ENCODE data around the gene PDE3A.
"Not testable (repeated sequence)": the region's sequence is repeated elsewhere in the genome, so short reads cannot be mapped to it uniquely, and the experiment has no call there.

The PDE3A gene

GRCh38 chr12:20615020-20615419 lies 246.7 kb downstream of the PDE3A start:
- H3K4me1 Mint-ChIP-seq, H3K4me3 Mint-ChIP-seq, H3K9me3 Mint-ChIP-seq, DNase-seq, H3K36me3 Mint-ChIP-seq, CTCF ChIA-PET, H3K27ac Mint-ChIP-seq, H3K27me3 Mint-ChIP-seq: not testable (repeated sequence)

DNA sequence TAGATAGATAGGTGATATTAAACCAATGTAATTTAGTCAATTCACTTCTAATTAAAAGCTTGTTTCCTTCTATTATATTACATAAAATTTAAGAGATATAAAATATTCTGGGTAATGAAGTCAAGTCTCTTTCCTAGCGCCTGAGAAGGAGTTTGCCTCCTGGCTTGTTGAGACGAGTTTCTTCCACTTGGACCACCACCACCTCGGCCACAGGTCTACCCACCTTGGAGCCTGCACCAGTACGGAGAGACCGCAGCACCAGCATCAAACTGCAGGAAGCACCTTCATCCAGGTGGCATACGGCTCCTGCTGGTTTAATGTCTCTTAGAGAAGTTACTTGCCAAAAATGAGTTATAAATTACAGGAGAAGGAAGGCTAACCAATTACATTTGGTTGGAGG lies 247.8 kb downstream of the PDE3A start:
- no peak for DNase-seq
- no peaks in the 10 kb centered on the region for H3K4me1 Mint-ChIP-seq
- no peak overlapping the region for H3K4me3 Mint-ChIP-seq
- H3K27ac Mint-ChIP-seq: no peak overlapping the region
- no peaks in the 10 kb centered on the region for H3K9me3 Mint-ChIP-seq
- H3K36me3 Mint-ChIP-seq: no peaks in the 10 kb centered on the region
- CTCF ChIA-PET: no interaction called here
- no peaks in the 10 kb centered on the region for H3K27me3 Mint-ChIP-seq

- CTCF ChIA-PET: no interaction called here
- no peak for DNase-seq
- no peaks in the 10 kb centered on the region for H3K4me1 Mint-ChIP-seq
- no peaks in the 10 kb centered on the region for H3K9me3 Mint-ChIP-seq
- no peak overlapping the region for H3K27ac Mint-ChIP-seq
- no peaks in the 10 kb centered on the region for H3K36me3 Mint-ChIP-seq
- H3K27me3 Mint-ChIP-seq: no peaks in the 10 kb centered on the region
- no peak overlapping the region for H3K4me3 Mint-ChIP-seq
These were observed 251.9 kb downstream of the PDE3A start for GRCh38 chr12:20620261-20620660.

GRCh38 chr12:20624718-20625117 lies 256.4 kb downstream of the PDE3A start:
- DNase-seq: no peak
- Mint-ChIP-seq H3K36me3 (no peaks in the 10 kb centered on the region), H3K4me3 (no peak overlapping the region), H3K27me3 (no peaks in the 10 kb centered on the region), H3K27ac (no peak overlapping the region), H3K4me1 (no peaks in the 10 kb centered on the region), H3K9me3 (no peaks in the 10 kb centered on the region)
- CTCF ChIA-PET: no interaction called here

GRCh38 chr12:20625531-20625930 lies 257.2 kb downstream of the PDE3A start:
- DNase-seq: no peak
- no peak overlapping the region for H3K27ac Mint-ChIP-seq
- no peaks in the 10 kb centered on the region for H3K27me3 Mint-ChIP-seq
- H3K36me3 Mint-ChIP-seq: no peaks in the 10 kb centered on the region
- H3K4me3 Mint-ChIP-seq: no peak overlapping the region
- CTCF ChIA-PET: no interaction called here
- no peaks in the 10 kb centered on the region for H3K9me3 Mint-ChIP-seq
- H3K4me1 Mint-ChIP-seq: no peaks in the 10 kb centered on the region

- no peaks in the 10 kb centered on the region for H3K4me1 Mint-ChIP-seq
- H3K36me3 Mint-ChIP-seq: no peaks in the 10 kb centered on the region
- CTCF ChIA-PET: no interaction called here
- DNase-seq: no peak
- no peaks in the 10 kb centered on the region for H3K27me3 Mint-ChIP-seq
- H3K9me3 Mint-ChIP-seq: no peaks in the 10 kb centered on the region
- no peak overlapping the region for H3K4me3 Mint-ChIP-seq
- no peak overlapping the region for H3K27ac Mint-ChIP-seq
These were observed 258.8 kb downstream of the PDE3A start for GRCh38 chr12:20627001-20627588.

DNA sequence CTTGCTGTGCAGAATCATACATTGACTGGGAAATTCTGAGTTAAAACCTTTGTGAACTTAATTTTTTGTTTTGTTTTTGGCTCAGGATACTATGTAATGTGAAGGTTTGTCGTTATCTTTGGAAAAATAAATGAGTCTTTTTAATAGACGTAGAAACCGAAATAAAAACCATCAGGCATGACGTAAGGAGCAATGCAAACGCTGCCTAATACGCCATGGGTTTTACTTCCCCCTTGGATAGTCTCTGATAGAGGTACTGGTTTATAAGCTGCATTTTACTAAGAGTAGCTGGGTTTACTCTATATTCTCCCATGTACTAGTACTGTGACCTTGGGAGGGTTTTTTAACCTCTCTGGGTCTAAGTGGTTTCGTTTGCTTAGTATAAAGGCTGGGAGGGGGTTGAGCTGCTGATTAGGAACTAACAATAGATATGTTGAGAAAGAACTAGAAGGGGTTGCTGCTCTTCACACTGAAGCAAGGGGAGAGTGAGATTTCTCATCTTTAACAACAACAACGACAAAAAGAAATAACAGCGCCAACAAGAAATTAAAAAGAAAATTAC lies 260.0 kb downstream of the PDE3A start:
- no peaks in the 10 kb centered on the region for H3K4me1 Mint-ChIP-seq
- no peak for DNase-seq
- H3K27ac Mint-ChIP-seq: no peak overlapping the region
- CTCF ChIA-PET: no interaction called here
- no peak overlapping the region for H3K4me3 Mint-ChIP-seq
- H3K27me3 Mint-ChIP-seq: no peaks in the 10 kb centered on the region
- H3K9me3 Mint-ChIP-seq: no peaks in the 10 kb centered on the region
- no peaks in the 10 kb centered on the region for H3K36me3 Mint-ChIP-seq

DNA sequence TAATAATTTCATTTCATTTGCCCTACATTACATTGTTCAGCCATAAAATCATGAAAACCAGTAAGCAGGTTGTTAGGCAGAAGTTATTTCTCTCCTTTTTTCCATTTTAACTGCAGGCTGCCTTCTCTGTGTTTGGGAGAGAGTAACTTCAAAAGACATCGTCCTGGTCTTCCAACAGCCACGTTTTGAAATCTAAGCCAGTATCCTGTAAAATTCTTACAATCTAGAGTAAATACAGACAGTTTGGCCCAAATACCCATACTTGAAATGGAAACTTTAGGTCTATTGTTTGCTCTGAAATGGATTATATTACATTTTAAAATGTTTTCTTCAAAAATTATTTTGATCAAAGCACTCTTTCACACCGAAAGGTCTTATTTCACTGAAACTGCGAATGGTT lies 260.7 kb downstream of the PDE3A start:
- Mint-ChIP-seq H3K4me3 (no peak overlapping the region), H3K27ac (no peak overlapping the region), H3K4me1 (no peaks in the 10 kb centered on the region), H3K9me3 (no peaks in the 10 kb centered on the region), H3K27me3 (no peaks in the 10 kb centered on the region), H3K36me3 (no peaks in the 10 kb centered on the region)
- no peak for DNase-seq
- CTCF ChIA-PET: no interaction called here

DNA sequence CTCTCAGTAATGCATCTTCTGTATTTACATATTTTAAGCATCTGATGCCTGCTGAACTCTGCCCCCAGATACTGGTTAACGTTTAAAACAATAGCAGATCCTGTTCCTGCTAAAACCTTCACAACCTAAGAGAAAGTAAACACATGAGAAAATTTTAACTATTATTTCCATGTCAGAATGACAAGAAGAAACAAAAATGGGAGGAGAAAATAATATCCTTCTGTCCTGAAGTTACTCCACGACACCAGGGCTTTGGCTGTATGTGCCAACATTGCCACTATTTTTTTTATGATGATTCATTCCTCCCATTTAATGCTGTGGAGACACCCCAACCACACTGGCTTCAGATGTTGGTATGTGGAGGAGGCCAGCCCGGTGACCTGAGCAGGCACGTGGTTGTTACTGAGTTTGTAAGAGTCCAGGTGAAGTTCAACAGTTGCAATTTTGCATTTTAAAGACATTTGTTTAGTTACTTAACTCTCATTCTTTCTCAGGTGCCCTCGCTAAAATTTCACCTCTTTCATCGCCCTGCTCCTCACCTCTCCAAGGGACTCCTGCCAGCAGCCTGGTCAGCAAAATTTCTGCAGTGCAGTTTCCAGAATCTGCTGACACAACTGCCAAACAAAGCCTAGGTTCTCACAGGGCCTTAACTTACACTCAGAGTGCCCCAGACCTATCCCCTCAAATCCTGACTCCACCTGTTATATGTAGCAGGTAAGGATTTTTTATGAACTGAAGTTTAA lies 261.2 kb downstream of the PDE3A start:
- CTCF ChIA-PET: no interaction called here
- Mint-ChIP-seq H3K4me3 (no peak overlapping the region), H3K27me3 (no peaks in the 10 kb centered on the region), H3K9me3 (no peaks in the 10 kb centered on the region), H3K4me1 (no peaks in the 10 kb centered on the region), H3K36me3 (no peaks in the 10 kb centered on the region), H3K27ac (no peak overlapping the region)
- DNase-seq: no peak

GRCh38 chr12:20631711-20632110 lies 263.4 kb downstream of the PDE3A start:
- H3K9me3 Mint-ChIP-seq: no peaks in the 10 kb centered on the region
- DNase-seq: no peak
- H3K4me1 Mint-ChIP-seq: no peaks in the 10 kb centered on the region
- H3K4me3 Mint-ChIP-seq: no peak overlapping the region
- H3K27me3 Mint-ChIP-seq: no peaks in the 10 kb centered on the region
- CTCF ChIA-PET: no interaction called here
- no peak overlapping the region for H3K27ac Mint-ChIP-seq
- H3K36me3 Mint-ChIP-seq: no peaks in the 10 kb centered on the region

- CTCF ChIA-PET: interaction anchor here (0.7 kb wide), 1 partner anchor 822 kb away, joined by 3 read pairs; no protein-coding TSS in a partner anchor
- DNase-seq: no peak
- no peaks in the 10 kb centered on the region for H3K9me3 Mint-ChIP-seq
- H3K27ac Mint-ChIP-seq: no peak overlapping the region
- no peaks in the 10 kb centered on the region for H3K4me1 Mint-ChIP-seq
- no peaks in the 10 kb centered on the region for H3K27me3 Mint-ChIP-seq
- no peak overlapping the region for H3K4me3 Mint-ChIP-seq
- no peaks in the 10 kb centered on the region for H3K36me3 Mint-ChIP-seq
These were observed 272.8 kb downstream of the PDE3A start for GRCh38 chr12:20641106-20641505.

DNA sequence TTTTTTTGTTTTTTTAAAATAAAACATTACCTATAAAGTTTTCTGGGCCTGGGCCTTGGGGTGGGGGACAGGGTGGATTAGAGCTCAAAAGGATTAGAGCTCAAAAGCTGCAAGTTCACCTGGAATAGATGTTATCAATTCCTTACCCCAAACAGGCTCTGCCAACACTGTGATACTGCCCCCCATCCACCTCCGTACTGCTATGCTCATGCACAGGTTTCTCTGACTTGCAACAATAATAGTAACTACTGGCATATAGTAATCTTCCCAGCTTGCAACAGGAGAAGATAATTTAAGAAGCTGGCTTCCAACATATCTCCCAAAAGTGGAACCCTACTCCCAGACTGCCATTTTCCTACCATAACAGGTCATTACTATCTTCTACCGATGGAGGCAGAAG lies 275.5 kb downstream of the PDE3A start:
- CTCF ChIA-PET: no interaction called here
- Mint-ChIP-seq H3K36me3 (no peaks in the 10 kb centered on the region), H3K4me1 (no peaks in the 10 kb centered on the region), H3K27me3 (no peaks in the 10 kb centered on the region), H3K9me3 (no peaks in the 10 kb centered on the region), H3K27ac (no peak overlapping the region), H3K4me3 (no peak overlapping the region)
- no peak for DNase-seq

DNA sequence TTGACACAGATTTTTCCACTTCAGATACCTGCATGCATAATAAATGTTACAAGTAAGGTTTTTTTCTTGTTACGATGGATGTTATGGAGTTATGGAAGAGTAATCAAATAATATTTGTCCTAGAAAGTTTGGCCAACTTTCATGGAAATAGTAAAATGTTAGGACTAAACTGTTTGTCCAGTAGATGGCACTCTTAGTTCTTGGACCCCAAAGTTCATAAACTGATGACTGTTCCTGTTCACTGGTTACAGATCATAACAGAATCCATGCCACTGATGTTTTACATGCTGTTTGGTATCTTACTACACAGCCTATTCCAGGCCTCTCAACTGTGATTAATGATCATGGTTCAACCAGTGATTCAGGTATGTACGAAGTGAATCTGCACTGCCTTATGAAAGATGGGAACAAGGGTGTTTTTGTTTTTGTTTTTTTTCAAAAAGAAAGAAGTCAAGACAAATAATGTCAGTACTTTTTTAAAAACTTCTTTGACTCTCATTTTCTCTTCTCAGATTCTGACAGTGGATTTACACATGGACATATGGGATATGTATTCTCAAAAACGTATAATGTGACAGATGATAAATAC lies 278.0 kb downstream of the PDE3A start:
- DNase-seq: no peak
- H3K27ac Mint-ChIP-seq: no peak overlapping the region
- no peaks in the 10 kb centered on the region for H3K36me3 Mint-ChIP-seq
- H3K4me1 Mint-ChIP-seq: no peaks in the 10 kb centered on the region
- no peaks in the 10 kb centered on the region for H3K27me3 Mint-ChIP-seq
- CTCF ChIA-PET: no interaction called here
- no peak overlapping the region for H3K4me3 Mint-ChIP-seq
- H3K9me3 Mint-ChIP-seq: no peaks in the 10 kb centered on the region

- DNase-seq: no peak
- Mint-ChIP-seq H3K9me3 (no peaks in the 10 kb centered on the region), H3K27me3 (no peaks in the 10 kb centered on the region), H3K4me1 (no peaks in the 10 kb centered on the region), H3K27ac (no peak overlapping the region), H3K4me3 (no peak overlapping the region), H3K36me3 (no peaks in the 10 kb centered on the region)
- CTCF ChIA-PET: no interaction called here
These were observed 285.5 kb downstream of the PDE3A start for GRCh38 chr12:20653871-20654270.

DNA sequence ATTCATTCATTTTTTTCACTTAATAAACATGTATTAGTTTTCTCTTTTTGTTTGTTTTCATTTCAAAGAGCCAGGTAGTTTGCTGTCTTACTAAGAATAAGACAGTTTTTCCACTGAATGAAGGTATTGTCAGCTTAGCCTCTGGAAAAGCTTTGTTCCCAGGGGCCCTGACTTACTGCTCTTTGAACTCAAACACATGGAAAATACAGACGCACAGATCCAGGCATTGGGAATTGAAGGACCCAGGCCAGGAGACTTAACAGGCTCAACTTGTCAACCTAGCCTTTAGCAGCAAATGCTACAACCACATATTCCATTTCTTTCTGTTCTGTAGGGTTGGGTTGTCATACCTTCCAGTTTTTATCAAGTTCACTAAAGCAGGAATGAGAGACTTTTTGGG lies 288.3 kb downstream of the PDE3A start:
- H3K27me3 Mint-ChIP-seq: no peaks in the 10 kb centered on the region
- no peak overlapping the region for H3K4me3 Mint-ChIP-seq
- H3K27ac Mint-ChIP-seq: no peak overlapping the region
- H3K36me3 Mint-ChIP-seq: no peaks in the 10 kb centered on the region
- no peaks in the 10 kb centered on the region for H3K4me1 Mint-ChIP-seq
- CTCF ChIA-PET: no interaction called here
- peaks cover 16% of the 10 kb centered on the region for H3K9me3 Mint-ChIP-seq
- no peak for DNase-seq

Data from activated naive CD4-positive, alpha-beta T cell treated with anti-CD3 and anti-CD28 coated beads, Interleukin-2, amount 10 ng/mL, durations not matched to agents 7 days and 5 days (primary cell).